SU-DHL-6 (cell line): ENCODE measurements around the gene KRTAP9-3.

Experiments
- CTCF ChIP-seq: fragments of 200-600 bp; sonication (generic); IDR thresholded peaks from one replicate; pipeline ENCODE4 v1.5.1; 2017; ENCODE audit warnings: antibody characterized with exemption, mild to moderate bottlenecking, low read length, moderate library complexity; ENCODE audit not compliant: insufficient read depth, poor library complexity, severe bottlenecking
- EZH2phosphoT487 ChIP-seq: fragments of 200-600 bp; sonication (generic), shearing (Covaris generic); conservative IDR thresholded peaks from 2 replicates; pipeline ENCODE4 v1.6.1; 2018; ENCODE audit warnings: mild to moderate bottlenecking, antibody characterized with exemption, low read length, moderate library complexity, mixed read lengths

DNA sequence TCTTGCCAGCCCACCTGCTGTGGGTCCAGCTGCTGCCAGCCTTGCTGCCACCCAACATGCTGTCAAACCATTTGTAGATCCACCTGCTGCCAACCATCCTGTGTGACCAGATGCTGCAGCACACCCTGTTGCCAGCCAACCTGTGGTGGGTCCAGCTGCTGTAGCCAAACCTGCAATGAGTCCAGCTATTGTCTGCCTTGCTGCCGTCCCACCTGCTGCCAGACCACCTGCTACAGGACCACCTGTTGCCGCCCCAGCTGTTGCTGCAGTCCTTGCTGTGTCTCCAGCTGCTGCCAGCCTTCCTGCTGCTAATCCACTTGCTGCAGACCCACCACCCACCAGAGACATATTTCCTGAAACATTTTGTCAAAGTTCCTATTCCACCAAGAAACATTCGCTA is 41.9 kb upstream of the KRTAP9-3 start:
- TF ChIP-seq CTCF (no peak), EZH2phosphoT487 (no peak)
